H54 (cell line): ENCODE results near the gene ASIC5.

Experiments
- DNase-seq: peaks from one replicate; pipeline ENCODE4 v3.0.0; 2011; ENCODE audit warnings: low spot score, mixed read lengths; ENCODE audit not compliant: insufficient read length
- FAIRE-seq: peaks from 3 replicates; lab custom pipeline; 2011; peaks lifted over from hg19 to GRCh38; lab: Jason Lieb, UNC
- POLR2A ChIP-seq: IDR thresholded peaks from 2 replicates; pipeline ENCODE4 v1.6.1; 2011; ENCODE audit warnings: low read depth, mild to moderate bottlenecking, low read length

Gene ASIC5

GRCh38 chr4:155889946-155890345, 23.9 kb upstream of the ASIC5 start:
- TF ChIP-seq POLR2A = no peak
- no peak for FAIRE-seq
- no peak for DNase-seq

- DNase-seq = no peak
- FAIRE-seq = peak; percentile 62
- no peak for TF ChIP-seq POLR2A
Observed at GRCh38 chr4:155889031-155889793, 23.1 kb upstream of the ASIC5 start.

DNA sequence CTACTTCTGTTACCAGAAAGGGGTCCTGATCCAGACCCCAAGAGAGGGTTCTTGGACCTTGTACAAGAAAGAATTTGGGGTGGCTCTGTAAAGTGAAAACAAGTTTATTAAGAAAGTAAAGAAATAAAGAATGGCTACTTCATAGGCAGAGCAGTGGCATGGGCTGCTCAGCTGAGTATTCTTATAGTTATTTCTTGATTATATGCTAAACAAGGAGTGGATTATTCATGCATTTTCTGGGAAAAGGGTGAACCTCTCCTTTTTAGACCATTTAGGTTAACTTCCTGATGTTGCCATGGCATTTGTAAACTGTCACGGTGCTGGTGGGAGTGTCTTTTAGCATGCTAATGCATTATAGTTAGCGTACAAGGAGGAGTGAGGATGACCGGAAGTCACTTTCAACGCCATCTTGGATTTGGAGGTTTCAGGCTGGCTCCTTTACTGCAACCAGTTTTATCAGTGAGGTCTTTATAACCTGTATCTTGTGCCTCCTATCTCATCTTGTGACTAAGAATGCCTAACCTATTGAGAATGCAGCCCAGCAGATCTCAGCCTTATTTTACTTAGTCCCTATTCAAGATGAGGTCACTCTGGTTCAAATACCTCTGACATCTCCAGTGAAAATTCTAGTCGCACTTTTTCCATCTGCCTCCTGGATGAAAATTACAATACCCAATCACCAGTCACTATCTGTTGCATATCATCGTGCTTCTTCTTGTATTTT, 21.9 kb upstream of the ASIC5 start:
- FAIRE-seq (no peak), DNase-seq (no peak)
- no peak for TF ChIP-seq POLR2A

DNA sequence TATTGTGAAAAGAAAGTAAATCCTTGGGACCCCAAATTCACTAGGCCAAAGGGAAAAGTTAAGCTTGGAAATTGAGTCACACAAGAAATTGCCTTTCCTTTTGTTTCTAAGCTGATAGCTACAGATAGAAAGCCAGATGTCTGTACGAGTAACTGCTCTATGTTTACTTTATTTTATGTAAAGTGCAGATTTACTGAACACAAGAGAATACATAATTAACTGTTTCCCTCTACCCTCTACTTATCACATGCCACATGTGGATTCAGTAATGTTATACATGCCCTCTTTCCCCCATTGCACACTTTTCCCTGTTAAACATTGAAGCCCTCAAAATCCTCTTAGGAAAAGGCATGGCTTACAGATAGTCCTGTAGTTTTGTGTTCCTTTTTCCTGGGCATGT, 21.0 kb upstream of the ASIC5 start:
- FAIRE-seq (no peak), DNase-seq (no peak)

GRCh38 chr4:155885666-155886065, 19.6 kb upstream of the ASIC5 start:
- no peak for FAIRE-seq

More for the DNA sequence above, 21.0 kb upstream of the ASIC5 start:
- TF ChIP-seq POLR2A = no peak

DNA sequence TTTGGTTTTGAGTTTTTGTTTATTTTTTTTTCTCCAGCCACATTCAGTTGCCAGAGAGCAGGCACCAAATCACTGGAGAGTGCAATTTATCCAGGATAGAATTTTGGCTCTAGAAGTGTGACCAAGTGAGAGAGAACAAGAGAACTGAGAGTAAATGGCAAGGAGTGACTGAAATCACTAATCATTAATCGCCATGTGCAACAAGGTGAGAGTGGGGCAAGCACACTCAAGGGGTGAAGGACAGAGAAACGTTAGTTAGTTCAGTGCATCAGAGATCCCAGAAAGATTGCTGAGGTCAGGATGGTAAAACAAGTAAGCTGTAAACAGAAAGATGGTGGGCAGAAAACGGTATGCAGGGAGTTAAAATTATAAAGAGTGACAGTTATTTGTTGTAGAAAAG, 17.8 kb upstream of the ASIC5 start:
- no peak for TF ChIP-seq POLR2A
- DNase-seq (no peak), FAIRE-seq (no peak)

More at GRCh38 chr4:155885666-155886065, 19.6 kb upstream of the ASIC5 start:
- TF ChIP-seq POLR2A = no peak
- DNase-seq = no peak

- FAIRE-seq (no peak), DNase-seq (no peak)
- no peak for TF ChIP-seq POLR2A
Observed at GRCh38 chr4:155881555-155881954, 15.5 kb upstream of the ASIC5 start.

DNA sequence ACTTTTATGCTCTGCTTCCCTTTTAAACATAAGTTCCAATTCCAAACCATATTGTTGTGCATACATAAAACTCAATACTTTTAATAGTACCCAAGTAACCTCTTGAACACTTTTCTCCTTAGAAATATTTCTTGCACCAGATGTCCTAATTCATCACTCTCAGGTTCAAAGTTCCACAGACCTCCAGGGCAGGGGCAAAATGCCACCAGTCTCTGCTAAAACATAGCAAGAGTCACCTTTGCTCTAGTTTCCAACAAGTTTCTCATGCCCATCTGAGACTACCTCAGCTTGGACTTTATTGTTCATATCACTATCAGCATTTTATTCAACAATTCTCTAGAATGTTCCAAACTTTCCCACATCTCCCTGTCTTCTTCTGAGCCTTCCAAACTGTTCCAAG, 13.7 kb upstream of the ASIC5 start:
- FAIRE-seq (no peak), DNase-seq (no peak)
- no peak for TF ChIP-seq POLR2A

DNA sequence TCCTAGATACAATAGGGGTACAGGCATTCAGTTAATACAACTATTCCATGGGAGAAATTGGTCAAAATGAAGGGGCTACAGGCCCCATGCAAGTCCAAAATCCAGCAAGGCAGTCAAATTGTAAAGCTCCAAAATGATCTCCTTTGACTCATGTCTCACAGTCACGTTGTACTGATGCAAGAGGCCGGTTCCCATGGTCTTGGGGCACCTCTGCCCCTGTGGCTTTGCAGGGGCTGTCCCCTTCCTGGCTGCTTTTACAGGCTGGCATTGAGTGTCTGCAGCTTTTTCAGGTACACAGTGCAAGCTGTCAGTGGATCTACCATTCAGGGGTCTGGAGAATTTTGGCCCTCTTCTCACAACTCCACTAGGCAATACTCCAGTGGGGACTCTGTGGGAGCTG, 12.5 kb upstream of the ASIC5 start:
- no peak for TF ChIP-seq POLR2A
- no peak for FAIRE-seq

GRCh38 chr4:155877971-155878370, 11.9 kb upstream of the ASIC5 start:
- no peak for DNase-seq
- no peak for FAIRE-seq
- TF ChIP-seq POLR2A = no peak

More for the DNA sequence above, 12.5 kb upstream of the ASIC5 start:
- no peak for DNase-seq

DNA sequence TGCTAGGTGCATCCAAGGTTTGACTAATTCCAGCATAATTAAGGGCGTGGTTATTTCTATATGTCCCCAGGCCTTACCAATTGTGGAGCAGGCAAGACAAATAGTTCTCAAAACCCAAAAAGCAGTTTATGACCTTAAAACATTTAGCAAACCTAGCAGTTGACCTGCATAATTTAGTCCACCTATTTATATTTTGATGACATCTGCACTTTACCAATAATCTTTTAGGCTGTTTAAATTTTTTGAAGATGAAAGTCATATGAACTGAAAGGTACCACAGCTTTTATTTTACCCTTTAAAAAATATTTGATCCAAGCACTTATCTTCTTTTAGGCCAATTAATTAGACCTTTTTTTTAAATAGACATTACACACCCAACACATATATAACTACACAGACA, 9.8 kb upstream of the ASIC5 start:
- DNase-seq (no peak), FAIRE-seq (no peak)
- TF ChIP-seq POLR2A = no peak

GRCh38 chr4:155855897-155856296, 10.2 kb downstream of the ASIC5 start:
- DNase-seq (no peak), FAIRE-seq (no peak)
- no peak for TF ChIP-seq POLR2A

- FAIRE-seq (peak; percentile 78), DNase-seq (peak; percentile 4)
- 0 out of 2 replicates have a peak, but pooled peaks have one; percentile 27 for TF ChIP-seq POLR2A
Observed at GRCh38 chr4:155854582-155855226, 11.4 kb downstream of the ASIC5 start.

DNA sequence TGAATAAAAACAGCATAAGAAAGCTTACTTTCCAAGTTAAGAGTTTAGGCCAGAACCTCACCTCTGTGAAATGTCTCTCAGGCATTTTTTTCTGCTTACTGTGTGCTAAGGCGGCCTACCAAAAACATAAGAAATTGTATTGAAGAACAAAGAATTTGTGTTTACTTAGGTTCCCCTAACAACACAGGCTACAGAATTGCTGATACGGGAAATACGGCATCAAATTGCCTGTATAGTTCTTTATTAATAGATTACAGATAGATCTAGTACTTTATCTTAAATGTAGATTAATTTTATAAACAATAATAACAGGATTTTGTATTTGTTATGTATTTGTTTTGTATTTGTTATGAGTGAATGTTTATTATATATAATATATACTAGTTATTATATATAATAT, 12.9 kb downstream of the ASIC5 start:
- DNase-seq (no peak), FAIRE-seq (no peak)
- no peak for TF ChIP-seq POLR2A
